A673 (cell line): ENCODE measurements around the gene KLHDC9. TPM values are rescaled to one million over a fixed set of nuclear protein-coding genes. Genes with fewer than 3 reads are reported as not detected.

Source experiments
- BruUV-seq: library from RNA; stranded (reverse); fragments of 400-500 nt; replicated peaks from 2 replicates; lab custom pipeline; 2021; lab: Mats Ljungman, UMichigan
- CTCF ChIA-PET: fragments of 300-600 bp; sonication (Branson Sonifier 250); formaldehyde crosslinking; loops from one replicate; lab custom pipeline; 2022; ENCODE audit warnings: antibody characterized with exemption; lab: Charles Lee
- POLR2A ChIA-PET: fragments of 300-600 bp; sonication (Branson Sonifier 250); formaldehyde crosslinking; loops from one replicate; lab custom pipeline; 2022; ENCODE audit warnings: antibody characterized with exemption; ENCODE audit not compliant: low non-redundant PET; lab: Charles Lee
- DNase-seq: peaks from one replicate; pipeline ENCODE4 v3.0.0-alpha.2; 2015; ENCODE audit warnings: low spot score
- H3K27ac ChIP-seq: fragments of 200-600 bp; sonication (generic); 2 replicates; pipeline ENCODE4 v1.5.1; 2016; ENCODE audit warnings: mixed run types, low read depth, mild to moderate bottlenecking, mixed read lengths, antibody characterized with exemption, low read length; ENCODE audit not compliant: poor library complexity, severe bottlenecking
- H3K27me3 ChIP-seq: fragments of 200-600 bp; sonication (generic); replicated peaks from 2 replicates; pipeline ENCODE4 v1.6.1; 2017; ENCODE audit warnings: mixed run types, low read depth, mild to moderate bottlenecking, mixed read lengths, antibody characterized with exemption, low read length; ENCODE audit not compliant: insufficient read depth, poor library complexity
- H3K36me3 ChIP-seq: fragments of 200-600 bp; sonication (generic); 2 replicates; pipeline ENCODE4 v1.6.1; 2016; ENCODE audit warnings: mixed run types, mild to moderate bottlenecking, mixed read lengths, antibody characterized with exemption, low read length; ENCODE audit not compliant: insufficient read depth, poor library complexity, severe bottlenecking
- H3K4me1 ChIP-seq: fragments of 200-600 bp; sonication (generic); 2 replicates; pipeline ENCODE4 v1.6.1; 2017; ENCODE audit warnings: mixed run types, mild to moderate bottlenecking, mixed read lengths, antibody characterized with exemption, low read length; ENCODE audit not compliant: insufficient read depth, poor library complexity, severe bottlenecking
- H3K4me3 ChIP-seq: fragments of 200-600 bp; sonication (generic); 2 replicates; pipeline ENCODE4 v1.5.1; 2016; ENCODE audit warnings: low read depth, mixed run types, mild to moderate bottlenecking, mixed read lengths, low read length; ENCODE audit not compliant: poor library complexity, severe bottlenecking
- H3K9me3 ChIP-seq: fragments of 200-600 bp; sonication (generic); 2 replicates; pipeline ENCODE4 v1.6.1; 2016; ENCODE audit warnings: mixed run types, low read depth, mild to moderate bottlenecking, mixed read lengths, antibody characterized with exemption, low read length; ENCODE audit not compliant: poor library complexity, severe bottlenecking
- EZH2 ChIP-seq: fragments of 200-600 bp; sonication (generic); IDR thresholded peaks from 2 replicates; pipeline ENCODE4 v1.6.1; 2017; ENCODE audit warnings: borderline replicate concordance, low read depth, mild to moderate bottlenecking, mixed read lengths, antibody characterized with exemption, low read length; ENCODE audit not compliant: poor library complexity, severe bottlenecking
- intact Hi-C: fragments of 100-400 bp; cut with micrococcal nuclease; formaldehyde crosslinking; loops from one replicate; pipeline ENCODE4 v1.10.0; 2022; ENCODE audit not compliant: unreplicated experiment
- total RNA-seq: library from RNA; stranded (reverse); gene quantifications from 2 replicates; pipeline ENCODE4 v1.2.3, GENCODE V29; 2021
- TF ChIP-seq, protein P1 (sequence below): fragments of 300-800, 200-600 bp; sonication (generic); conservative IDR thresholded peaks from 2 replicates; pipeline ENCODE4 v1.5.1; 2017; ENCODE audit warnings: low read depth, mild to moderate bottlenecking, antibody characterized with exemption, low read length, moderate library complexity, mixed read lengths

Gene KLHDC9
- total RNA-seq, 1 experiment from 2014 or later, result 1.7 TPM

DNA sequence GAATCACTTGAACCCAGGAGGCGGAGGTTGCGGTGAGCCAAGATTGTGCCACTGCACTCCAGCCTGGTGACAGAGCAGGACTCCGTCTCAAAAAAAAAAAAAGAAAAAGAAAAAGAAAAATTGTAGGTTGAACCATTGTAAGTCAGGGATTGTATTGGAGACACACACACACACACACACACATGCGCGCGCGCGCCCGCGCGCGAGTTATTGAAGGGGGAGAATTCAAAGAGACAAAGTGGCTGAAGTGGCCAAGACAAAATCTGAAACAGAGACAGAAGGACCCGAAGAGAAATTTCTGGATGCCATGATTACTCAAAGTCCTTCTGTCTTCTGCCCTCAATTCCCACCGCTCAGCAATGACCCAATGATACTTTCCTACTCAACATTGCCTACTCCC, 3.7 kb upstream of the KLHDC9 start:
- Histone ChIP-seq H3K4me1 (no peaks in the 10 kb centered on the region), H3K27me3 (peaks cover 3% of the 10 kb centered on the region), H3K9me3 (no peaks in the 10 kb centered on the region), H3K27ac (no peak overlapping the region), H3K36me3 (no peaks in the 10 kb centered on the region), H3K4me3 (no peak overlapping the region)
- ChIA-PET POLR2A (no interaction called here), CTCF (no interaction called here)
- TF ChIP-seq, protein P1, sequence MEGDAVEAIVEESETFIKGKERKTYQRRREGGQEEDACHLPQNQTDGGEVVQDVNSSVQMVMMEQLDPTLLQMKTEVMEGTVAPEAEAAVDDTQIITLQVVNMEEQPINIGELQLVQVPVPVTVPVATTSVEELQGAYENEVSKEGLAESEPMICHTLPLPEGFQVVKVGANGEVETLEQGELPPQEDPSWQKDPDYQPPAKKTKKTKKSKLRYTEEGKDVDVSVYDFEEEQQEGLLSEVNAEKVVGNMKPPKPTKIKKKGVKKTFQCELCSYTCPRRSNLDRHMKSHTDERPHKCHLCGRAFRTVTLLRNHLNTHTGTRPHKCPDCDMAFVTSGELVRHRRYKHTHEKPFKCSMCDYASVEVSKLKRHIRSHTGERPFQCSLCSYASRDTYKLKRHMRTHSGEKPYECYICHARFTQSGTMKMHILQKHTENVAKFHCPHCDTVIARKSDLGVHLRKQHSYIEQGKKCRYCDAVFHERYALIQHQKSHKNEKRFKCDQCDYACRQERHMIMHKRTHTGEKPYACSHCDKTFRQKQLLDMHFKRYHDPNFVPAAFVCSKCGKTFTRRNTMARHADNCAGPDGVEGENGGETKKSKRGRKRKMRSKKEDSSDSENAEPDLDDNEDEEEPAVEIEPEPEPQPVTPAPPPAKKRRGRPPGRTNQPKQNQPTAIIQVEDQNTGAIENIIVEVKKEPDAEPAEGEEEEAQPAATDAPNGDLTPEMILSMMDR, result no peak
- no peak for TF ChIP-seq EZH2
- BruUV-seq, result no TSS peak
- intact Hi-C loops, result loop anchor here (5.0 to 10.0 kb wide), 2 partner anchors 47 to 370 kb away; partner anchors contain the start of gene USF1
- DNase-seq, result no peak

GRCh38 chr1:161095230-161095629, 2.9 kb upstream of the KLHDC9 start:
- Histone ChIP-seq H3K36me3 (peaks cover 5% of the 10 kb centered on the region), H3K27ac (no peak overlapping the region), H3K27me3 (peaks cover 3% of the 10 kb centered on the region), H3K4me1 (no peaks in the 10 kb centered on the region), H3K9me3 (no peaks in the 10 kb centered on the region), H3K4me3 (no peak overlapping the region)
- intact Hi-C loops, result loop anchor here (10.0 kb wide), 1 partner anchor 370 kb away; no protein-coding TSS in a partner anchor
- no TSS peak for BruUV-seq
- ChIA-PET CTCF (no interaction called here), POLR2A (no interaction called here)
- TF ChIP-seq EZH2, result no peak
- TF ChIP-seq, protein P1, result no peak
- DNase-seq, result no peak

- intact Hi-C loops, result loop anchor here (10.0 kb wide), 1 partner anchor 371 kb away; no protein-coding TSS in a partner anchor
- Histone ChIP-seq H3K27ac (no peak overlapping the region), H3K27me3 (peaks cover 3% of the 10 kb centered on the region), H3K9me3 (no peaks in the 10 kb centered on the region), H3K4me1 (no peaks in the 10 kb centered on the region), H3K4me3 (no peak overlapping the region), H3K36me3 (peaks cover 12% of the 10 kb centered on the region)
- no peak for TF ChIP-seq EZH2
- TF ChIP-seq, protein P1, result no peak
- ChIA-PET CTCF (no interaction called here), POLR2A (no interaction called here)
- no TSS peak for BruUV-seq
- no peak for DNase-seq
Observed at GRCh38 chr1:161096015-161096414, 2.1 kb upstream of the KLHDC9 start.
